RCC 7860 (cell line): ENCODE results near the gene PAK2.
"Not testable (repeated sequence)": the region's sequence is repeated elsewhere in the genome, so short reads cannot be mapped to it uniquely, and the experiment has no call there.

ENCODE experiments used
- DNase-seq: peaks from one replicate; pipeline ENCODE4 v3.0.0-alpha.2; 2015; ENCODE audit warnings: low spot score
- FAIRE-seq: peaks from 2 replicates; lab custom pipeline; 2012; peaks lifted over from hg19 to GRCh38; lab: Jason Lieb, UNC

The PAK2 gene

GRCh38 chr3:196839351-196839750 is 99.7 kb downstream of the PAK2 start:
- FAIRE-seq, DNase-seq: not testable (repeated sequence)

- FAIRE-seq: no peak
- no peak for DNase-seq
These were observed 103.1 kb downstream of the PAK2 start for GRCh38 chr3:196842567-196843434.

GRCh38 chr3:196843435-196844110 is 103.9 kb downstream of the PAK2 start:
- FAIRE-seq (no peak), DNase-seq (no peak)

GRCh38 chr3:196844235-196845219 is 104.9 kb downstream of the PAK2 start:
- not testable (repeated sequence) for DNase-seq, FAIRE-seq

GRCh38 chr3:196848375-196848774 is 108.7 kb downstream of the PAK2 start:
- FAIRE-seq, DNase-seq: not testable (repeated sequence)

GRCh38 chr3:196849180-196849741 is 109.6 kb downstream of the PAK2 start:
- FAIRE-seq: no peak
- no peak for DNase-seq

- DNase-seq: not testable (repeated sequence)
These were observed 123.3 kb downstream of the PAK2 start for GRCh38 chr3:196863000-196863399.

GRCh38 chr3:196867155-196867506 is 127.5 kb downstream of the PAK2 start:
- FAIRE-seq: no peak
- DNase-seq: no peak

More at GRCh38 chr3:196863000-196863399, 123.3 kb downstream of the PAK2 start:
- not testable (repeated sequence) for FAIRE-seq

GRCh38 chr3:196867507-196868296 is 128.0 kb downstream of the PAK2 start, which contains the start of gene SENP5:
Gene SENP5, plus strand, starts transcription at chr3:196867920. Its CDS starts 17,262 bp downstream, at chr3:196885182.
- DNase-seq (peak; percentile 71), FAIRE-seq (no peak)

GRCh38 chr3:196868297-196868661 is 128.6 kb downstream of the PAK2 start:
- FAIRE-seq: no peak
- no peak for DNase-seq

GRCh38 chr3:196872316-196872715 is 132.7 kb downstream of the PAK2 start:
- no peak for DNase-seq

GRCh38 chr3:196874511-196875094 is 134.9 kb downstream of the PAK2 start:
- not testable (repeated sequence) for FAIRE-seq, DNase-seq

More at GRCh38 chr3:196872316-196872715, 132.7 kb downstream of the PAK2 start:
- FAIRE-seq: no peak

- no peak for DNase-seq
- no peak for FAIRE-seq
These were observed 135.6 kb downstream of the PAK2 start for GRCh38 chr3:196875258-196875657.
